ENCODE data around the gene GPBP1L1.
"Not testable (repeated sequence)": the region's sequence is repeated elsewhere in the genome, so short reads cannot be mapped to it uniquely, and the experiment has no call there.

Gene GPBP1L1

GRCh38 chr1:45686288-45687013 is at the start of gene GPBP1L1:
Gene GPBP1L1, minus strand, starts transcription at chr1:45686533. Its CDS starts 27,446 bp downstream, at chr1:45659087.
- peak; percentile 89 to 91 for DNase-seq (ENCODE audit: low read depth in 2 of 2)

DNA sequence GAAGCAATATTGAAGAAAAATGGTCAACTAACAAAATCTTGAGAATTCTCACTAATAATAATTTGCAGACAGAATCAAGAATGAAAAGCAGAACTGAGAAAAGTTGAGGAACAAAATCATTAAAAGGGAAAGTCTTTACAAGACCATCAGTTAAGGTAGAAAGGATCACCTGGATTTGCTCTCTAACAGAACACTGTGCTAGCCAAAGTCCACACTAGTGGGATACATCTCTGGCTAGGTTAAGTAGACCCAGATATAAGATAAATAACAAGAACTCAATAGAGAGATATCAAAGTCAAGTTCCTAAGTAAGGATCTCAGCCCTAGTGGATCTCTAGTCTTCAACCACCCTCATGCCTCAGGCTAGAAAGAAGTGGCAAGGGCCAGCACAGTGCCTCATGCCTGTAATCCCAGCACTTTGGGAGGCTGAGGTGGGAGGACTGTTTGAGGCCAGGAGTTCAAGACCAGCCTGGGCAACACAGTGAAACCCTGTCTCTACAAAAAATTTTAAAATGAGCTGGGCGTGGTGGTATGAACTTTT is 44.5 kb upstream of the GPBP1L1 start:
- no peak for DNase-seq (ENCODE audit: low read depth in 2 of 2)

DNA sequence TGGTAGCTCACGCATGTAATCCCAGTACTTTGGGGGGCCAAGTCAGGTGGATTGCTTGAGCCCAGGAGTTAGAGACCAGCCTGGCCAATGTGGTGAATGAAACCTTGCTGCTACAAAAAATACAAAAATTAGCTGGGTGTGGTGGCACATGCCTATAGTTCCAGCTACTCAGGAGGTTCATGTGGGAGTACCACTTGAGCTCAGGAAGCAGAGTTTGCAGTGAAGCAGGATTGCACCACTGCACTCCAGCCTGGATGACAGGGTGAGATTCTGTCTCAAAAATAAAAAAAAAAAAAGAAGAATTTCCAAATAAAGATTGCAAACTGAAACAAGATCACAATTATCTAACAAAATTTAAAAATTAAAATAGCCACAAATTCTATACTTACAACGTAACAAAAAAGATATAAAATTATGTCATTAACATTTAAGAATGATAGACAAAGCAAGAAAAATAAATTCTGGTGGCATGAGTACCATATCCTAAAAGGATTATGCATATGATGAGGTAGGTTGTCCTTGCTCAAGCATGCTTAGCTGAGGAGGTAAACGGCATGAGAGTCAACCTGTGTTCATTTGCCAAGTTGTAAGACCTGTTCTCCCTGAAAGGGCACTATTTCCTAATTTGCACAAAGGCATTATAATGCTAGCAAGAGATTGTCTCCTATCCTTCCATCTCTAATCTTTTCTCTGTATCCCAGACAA is 43.9 kb upstream of the GPBP1L1 start:
- no peak for DNase-seq (ENCODE audit: low read depth in 2 of 2)

- not testable (repeated sequence) for DNase-seq (ENCODE audit: low read depth in 2 of 2)
Measured at GRCh38 chr1:45726007-45726406, 39.7 kb upstream of the GPBP1L1 start.

GRCh38 chr1:45723248-45723930 is 37.1 kb upstream of the GPBP1L1 start:
- no peak for DNase-seq (ENCODE audit: low read depth in 2 of 2)

DNA sequence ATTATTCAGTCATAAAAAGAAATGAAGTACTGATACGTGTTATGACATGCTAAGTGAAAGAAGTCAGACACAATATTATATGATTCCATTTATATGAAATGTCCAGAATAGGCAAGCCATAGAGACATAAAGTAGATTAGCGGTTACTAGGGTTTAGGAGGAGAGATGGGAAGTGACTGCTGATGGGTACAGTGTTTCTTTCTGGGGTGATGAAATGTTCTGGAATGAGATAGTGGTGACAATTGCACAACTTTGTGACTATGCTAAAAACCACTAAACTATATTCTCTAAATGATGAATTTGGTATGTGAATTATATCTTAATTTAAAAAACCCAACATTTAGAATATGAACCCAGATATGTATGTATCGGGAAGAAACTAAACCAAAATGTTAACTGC is 36.5 kb upstream of the GPBP1L1 start:
- DNase-seq (ENCODE audit: low read depth in 2 of 2), result peak in 1 of 2 experiments; percentile 3

DNA sequence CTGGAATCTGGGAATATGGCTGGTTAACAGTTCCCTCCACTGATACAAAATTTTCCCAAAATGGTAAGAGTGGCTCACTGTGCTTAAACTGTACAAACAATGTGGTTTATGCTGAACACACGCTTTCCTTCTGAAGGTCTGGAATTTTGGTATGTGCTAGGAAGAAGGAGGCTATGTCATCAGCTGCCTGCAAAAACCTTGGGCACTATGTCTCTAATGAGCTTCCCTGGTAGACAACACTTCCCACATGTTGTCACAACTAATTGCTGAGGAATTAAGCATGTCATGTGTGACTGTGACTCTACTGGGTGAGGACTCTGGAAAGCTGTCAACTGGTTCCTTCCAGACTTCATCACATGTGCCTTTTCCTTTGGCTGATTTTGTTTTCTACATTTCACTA is 34.9 kb upstream of the GPBP1L1 start:
- DNase-seq (ENCODE audit: low read depth in 2 of 2), result peak; percentile 24 to 26

GRCh38 chr1:45718289-45718688 is 32.0 kb upstream of the GPBP1L1 start:
- no peak for DNase-seq (ENCODE audit: low read depth in 2 of 2)

DNA sequence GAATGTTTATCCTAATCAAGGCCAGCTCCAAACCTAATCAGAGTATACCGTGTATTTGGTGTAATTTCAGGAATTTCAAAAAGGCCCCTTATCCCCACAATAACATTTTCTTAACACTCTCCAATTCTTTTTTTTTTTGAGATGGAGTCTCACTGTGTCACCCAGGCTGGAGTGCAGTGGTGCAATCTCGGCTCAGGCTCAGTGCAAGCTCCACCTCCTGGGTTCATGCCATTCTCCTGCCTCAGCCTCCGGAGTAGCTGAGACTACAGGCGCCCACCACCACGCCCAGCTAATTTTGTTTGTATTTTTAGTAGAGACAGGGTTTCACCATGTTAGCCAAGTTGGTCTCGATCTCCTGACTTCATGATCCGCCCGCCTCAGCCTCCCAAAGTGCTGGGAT is 31.1 kb upstream of the GPBP1L1 start:
- DNase-seq (ENCODE audit: low read depth in 2 of 2), result not testable (repeated sequence)

DNA sequence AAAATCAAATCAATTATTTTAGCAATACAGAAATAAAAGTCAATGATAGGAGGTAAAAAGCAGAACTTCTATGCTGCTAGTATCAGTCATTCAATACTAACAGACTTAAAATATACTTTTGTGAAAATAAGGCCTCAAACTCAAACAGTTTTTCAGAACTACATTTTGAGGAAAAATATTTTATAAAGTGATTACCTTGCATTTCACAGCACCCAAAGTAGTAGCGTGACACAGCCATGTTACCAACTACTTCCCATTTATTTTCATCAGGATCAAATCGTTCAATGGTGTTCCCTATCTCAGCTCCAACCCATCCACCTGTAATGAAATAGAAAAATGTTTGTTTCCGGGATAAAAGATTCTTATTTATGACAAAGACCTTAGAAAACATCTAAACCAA is 30.4 kb upstream of the GPBP1L1 start:
- no peak for DNase-seq (ENCODE audit: low read depth in 2 of 2)

DNA sequence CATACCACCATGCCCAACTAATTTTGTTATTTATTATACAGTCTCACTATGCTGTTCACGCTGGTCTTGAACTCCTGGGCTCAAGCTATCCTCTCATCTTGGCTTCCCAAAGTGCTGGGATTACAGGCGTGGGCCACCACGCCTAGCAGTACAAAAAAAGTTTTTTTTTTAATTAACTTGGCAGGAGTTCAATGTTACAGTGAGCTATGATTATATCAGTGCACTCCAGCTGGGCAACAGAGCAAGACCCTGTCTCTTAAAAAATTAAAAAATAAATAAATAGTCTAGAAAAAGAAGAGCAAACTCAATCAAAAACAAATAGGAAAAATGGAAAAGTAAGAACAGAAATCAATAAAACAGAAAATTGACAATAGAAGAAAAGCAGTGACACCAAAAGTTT is 27.4 kb upstream of the GPBP1L1 start:
- no peak for DNase-seq (ENCODE audit: low read depth in 2 of 2)

- no peak for DNase-seq (ENCODE audit: low read depth in 2 of 2)
Measured at GRCh38 chr1:45704637-45705036, 18.3 kb upstream of the GPBP1L1 start.

- DNase-seq (ENCODE audit: low read depth in 2 of 2), result no peak
Measured at GRCh38 chr1:45694823-45695222, 8.5 kb upstream of the GPBP1L1 start.

DNA sequence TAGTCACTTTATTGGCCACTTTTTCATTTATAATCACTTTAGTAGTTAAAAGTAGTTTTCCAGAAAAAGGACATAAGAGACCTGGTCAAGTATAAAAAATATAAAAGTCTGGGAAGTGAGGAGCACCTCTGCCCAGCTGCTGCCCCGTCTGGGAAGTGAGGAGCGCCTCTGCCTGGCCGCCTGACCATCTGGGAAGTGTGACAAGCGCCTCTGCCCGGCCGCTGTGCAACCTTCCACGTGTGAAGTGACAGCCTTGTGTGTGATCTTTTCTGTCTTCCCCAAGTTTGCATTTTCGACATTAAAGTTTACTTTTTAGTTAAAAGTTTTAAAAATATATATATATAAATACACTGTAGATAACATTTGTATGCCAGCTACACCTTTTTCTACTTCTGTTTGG is 7.5 kb upstream of the GPBP1L1 start:
- DNase-seq (ENCODE audit: low read depth in 2 of 2), result not testable (repeated sequence)

DNA sequence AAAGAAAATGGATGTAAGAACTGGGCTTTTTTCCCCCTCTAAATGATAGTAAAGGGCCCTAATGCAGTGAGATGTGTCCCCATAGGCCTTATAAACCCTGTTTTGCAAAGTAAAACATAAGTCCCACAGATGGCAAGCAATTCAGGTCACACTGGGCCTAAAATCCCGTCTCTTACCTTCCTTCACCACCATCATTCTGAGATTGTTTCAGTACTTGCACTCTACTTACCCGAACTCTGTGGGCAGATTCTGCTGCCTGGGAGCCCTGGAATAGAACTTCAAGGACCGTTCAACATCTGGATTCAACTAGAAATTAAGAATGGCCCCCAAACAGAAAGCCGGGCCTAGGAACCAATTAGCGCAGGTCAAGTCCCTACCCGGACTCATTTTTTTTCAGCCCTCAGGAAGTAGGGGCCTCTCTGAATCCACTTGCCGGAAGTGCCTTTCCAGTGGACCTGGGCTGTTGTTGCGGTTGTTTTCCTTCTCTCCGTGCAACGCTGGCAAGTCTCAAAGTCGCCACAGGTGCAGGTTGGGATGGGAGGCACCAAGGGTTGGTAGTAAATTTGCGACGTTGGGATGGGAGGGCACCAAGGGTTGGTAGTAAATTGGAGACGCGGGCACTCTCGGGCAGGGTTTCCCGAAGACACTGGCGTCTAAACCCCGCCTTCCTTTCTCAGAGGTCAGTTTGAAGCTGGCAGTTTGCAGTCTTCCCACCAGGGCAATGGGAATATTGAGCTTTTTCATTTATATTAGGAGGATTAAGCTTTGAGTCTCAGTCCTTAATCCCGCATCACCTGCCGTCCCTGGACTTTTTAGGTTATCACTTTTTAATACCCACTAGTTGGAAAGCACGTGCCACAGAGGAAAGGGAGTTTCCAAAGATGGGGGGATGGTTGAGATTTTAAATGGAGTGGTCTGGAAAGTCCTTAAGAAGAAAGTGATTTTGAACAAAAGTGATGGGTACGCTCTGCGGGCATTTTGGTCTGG is 1.7 kb upstream of the GPBP1L1 start, which contains the start of gene TMEM69:
TSS of gene TMEM69 (plus strand) at position 428 of the 987 bp plus-strand sequence. CDS start 2,888 bp downstream, outside the sequence.
- peak; percentile 85 to 86 for DNase-seq (ENCODE audit: low read depth in 2 of 2)

GRCh38 chr1:45687014-45687753 is 851 bp upstream of the GPBP1L1 start:
- peak; percentile 98 for DNase-seq (ENCODE audit: low read depth in 2 of 2)

GRCh38 chr1:45686015-45686287 is 382 bp downstream of the GPBP1L1 start:
- DNase-seq (ENCODE audit: low read depth in 2 of 2), result no peak

DNA sequence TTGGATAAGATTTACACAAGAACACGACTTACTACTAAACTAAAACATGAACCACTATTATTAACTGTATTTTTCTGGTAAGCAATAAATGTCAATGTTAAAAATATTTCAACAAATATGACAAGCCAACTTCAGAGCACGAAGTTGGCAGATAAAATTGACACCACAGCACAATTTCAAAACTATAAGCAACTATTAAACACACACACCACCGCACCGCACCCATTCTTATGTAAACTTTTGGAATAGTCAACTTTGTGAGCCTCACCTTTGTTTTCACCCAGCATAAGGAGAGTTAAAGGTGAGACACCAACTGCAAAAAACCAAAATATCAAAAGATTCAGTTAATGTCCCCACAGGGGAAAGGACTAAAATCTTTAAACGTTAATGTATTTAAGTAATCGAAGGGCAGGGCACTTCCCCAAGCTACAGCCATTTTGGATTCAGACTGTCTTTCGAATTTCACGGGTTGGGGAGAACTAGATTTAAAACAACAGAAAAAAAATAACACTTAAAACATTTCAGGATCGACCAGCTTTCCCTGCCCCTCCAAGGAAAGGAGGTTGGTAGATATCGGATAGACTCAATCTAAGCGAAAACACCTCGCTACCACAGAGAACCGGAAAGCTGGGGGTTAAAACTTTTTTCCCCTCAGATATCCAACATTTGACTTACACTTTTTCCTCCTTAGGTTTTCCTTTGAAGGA is 872 bp downstream of the GPBP1L1 start:
- no peak for DNase-seq (ENCODE audit: low read depth in 2 of 2)

DNA sequence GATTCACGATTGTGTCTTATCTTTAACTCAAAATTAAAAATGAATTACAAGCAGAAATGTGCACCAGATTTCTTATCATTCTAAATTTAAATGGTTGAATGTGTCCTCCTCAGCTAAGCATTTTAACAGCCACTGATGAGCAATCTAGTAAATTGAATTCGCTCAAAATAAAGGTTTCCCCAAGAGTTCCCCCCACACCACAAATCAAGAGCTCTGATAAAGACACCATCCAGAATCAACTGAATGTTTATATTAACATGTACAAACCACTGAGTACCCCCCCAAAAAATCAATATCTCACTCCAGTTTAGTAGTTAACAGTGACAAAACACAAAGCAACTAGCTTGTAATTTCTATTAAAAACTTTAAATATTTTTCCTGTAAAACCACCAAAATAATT is 1.9 kb downstream of the GPBP1L1 start:
- no peak for DNase-seq (ENCODE audit: low read depth in 2 of 2)

- no peak for DNase-seq (ENCODE audit: low read depth in 2 of 2)
Measured at GRCh38 chr1:45682942-45683341, 3.4 kb downstream of the GPBP1L1 start.

Data from fibroblast of skin of left quadriceps (primary cell).